H1 (cell line): ENCODE data around the gene CHST1. TPM values are rescaled to one million over a fixed set of nuclear protein-coding genes. Genes with fewer than 3 reads are reported as not detected.
A peak's percentile ranks its signal among the peaks of the same experiment; 100 is the strongest.

Experiments used
- CTCF ChIA-PET: fragments of 300-600 bp; sonication (Branson Sonifier 250); formaldehyde crosslinking; loops from one replicate; lab custom pipeline; 2021; ENCODE audit not compliant: partially characterized antibody; lab: Charles Lee
- POLR2A ChIA-PET: fragments of 300-600 bp; sonication (Branson Sonifier 250); formaldehyde crosslinking; loops from one replicate; lab custom pipeline; 2021; ENCODE audit warnings: inconsistent platforms; ENCODE audit not compliant: partially characterized antibody; lab: Charles Lee
- DNase-seq, 2 experiments: peaks; one replicate each; pipeline versions ENCODE4 v3.0.0 to v3.0.0-alpha.2; 2010 to 2022; ENCODE audit warnings: low spot score in 2 of 2, low read depth in 1 of 2, mixed read lengths in 1 of 2
- FAIRE-seq: peaks from 2 replicates; lab custom pipeline; 2011; peaks lifted over from hg19 to GRCh38; lab: Jason Lieb, UNC
- H2AFZ ChIP-seq: 2 replicates; pipeline ENCODE4 v1.8.1; 2012; ENCODE audit warnings: low read length, inconsistent platforms
- H2AK5ac ChIP-seq: 2 replicates; pipeline ENCODE4 v1.6.1; 2013; ENCODE audit warnings: low read depth, low read length
- H2BK120ac ChIP-seq: replicated peaks from 2 replicates; pipeline ENCODE3; 2013; ENCODE audit warnings: low read depth, low read length, inconsistent platforms
- H2BK12ac ChIP-seq: 2 replicates; pipeline ENCODE4 v1.6.1; 2013; ENCODE audit warnings: low read depth, low read length
- H2BK15ac ChIP-seq: 2 replicates; pipeline ENCODE4 v1.6.1; 2013; ENCODE audit warnings: low read length
- H2BK20ac ChIP-seq: 2 replicates; pipeline ENCODE4 v1.6.1; 2013; ENCODE audit warnings: low read length
- H2BK5ac ChIP-seq: 2 replicates; pipeline ENCODE4 v1.6.1; 2013; ENCODE audit warnings: low read depth, low read length
- H3K14ac ChIP-seq: 2 replicates; pipeline ENCODE4 v1.6.1; 2013; ENCODE audit warnings: inconsistent platforms; ENCODE audit not compliant: insufficient read length
- H3K18ac ChIP-seq: 2 replicates; pipeline ENCODE4 v1.6.1; 2013; ENCODE audit warnings: low read length; ENCODE audit errors: extremely low read depth
- H3K23ac ChIP-seq: 2 replicates; pipeline ENCODE4 v1.6.1; 2013; ENCODE audit warnings: inconsistent platforms; ENCODE audit not compliant: insufficient read length
- H3K23me2 ChIP-seq: 2 replicates; pipeline ENCODE4 v1.6.1; 2013; ENCODE audit warnings: low read depth, low read length
- H3K27ac ChIP-seq: 2 replicates; pipeline ENCODE4 v1.6.1; 2011; ENCODE audit warnings: low read depth, low read length, inconsistent platforms
- H3K27me3 ChIP-seq, 4 experiments: replicated peaks in 1 of 4; 1 replicate in 1 of 4; 2 replicates in 3 of 4; pipeline versions ENCODE4 v1.6.1 to v1.8.1; 2011 to 2013; ENCODE audit warnings: low read length in 3 of 4, mild to moderate bottlenecking in 3 of 4, inconsistent platforms in 2 of 4, mixed read lengths in 2 of 4, moderate library complexity in 1 of 4; ENCODE audit not compliant: control insufficient read depth in 3 of 4, insufficient read depth in 3 of 4; ENCODE audit errors: extremely low read depth in 1 of 4
- H3K36me3 ChIP-seq, 4 experiments: 2 replicates each; pipeline versions ENCODE4 v1.6.1 to v1.8.1; 2011 to 2013; ENCODE audit warnings: mild to moderate bottlenecking in 4 of 4, low read length in 3 of 4, moderate library complexity in 2 of 4, control low read depth in 1 of 4, inconsistent platforms in 1 of 4; ENCODE audit not compliant: insufficient read depth in 4 of 4, control insufficient read depth in 2 of 4
- H3K4ac ChIP-seq: replicated peaks from 2 replicates; pipeline ENCODE3; 2013; ENCODE audit warnings: low read length, low read depth, mixed read lengths, inconsistent platforms; ENCODE audit not compliant: insufficient read length
- H3K4me1 ChIP-seq, 4 experiments: replicated peaks in 1 of 4; 1 replicate in 1 of 4; 2 replicates in 3 of 4; pipeline versions ENCODE4 v1.6.1 to v1.8.1; 2011 to 2013; ENCODE audit warnings: low read length in 3 of 4, inconsistent platforms in 2 of 4, mixed read lengths in 1 of 4; ENCODE audit not compliant: insufficient read depth in 4 of 4, control insufficient read depth in 3 of 4
- H3K4me2 ChIP-seq, 2 experiments: 2 replicates each; pipeline versions ENCODE4 v1.6.1 to v1.8.1; 2011 to 2013; ENCODE audit warnings: low read depth in 2 of 2, low read length in 2 of 2, control low read depth in 1 of 2, inconsistent platforms in 1 of 2, mild to moderate bottlenecking in 1 of 2; ENCODE audit not compliant: insufficient read depth in 1 of 2
- H3K4me3 ChIP-seq, 4 experiments: fragments of 200-600, 300-600 bp in 1 of 4; sonication (generic), shearing (Covaris generic), sonication (Bioruptor Twin) in 1 of 4; 2 replicates each; pipeline versions ENCODE4 v1.5.1 to v1.8.1; 2011 to 2016; ENCODE audit warnings: low read length in 4 of 4, low read depth in 3 of 4, control low read depth in 2 of 4, inconsistent platforms in 2 of 4, mild to moderate bottlenecking in 2 of 4, mixed read lengths in 1 of 4, moderate library complexity in 1 of 4; ENCODE audit not compliant: insufficient read depth in 2 of 4; ENCODE audit errors: extremely low read depth in 1 of 4
- H3K56ac ChIP-seq: replicated peaks from 2 replicates; pipeline ENCODE3; 2013; ENCODE audit warnings: low read depth, mild to moderate bottlenecking, mixed read lengths, low read length, inconsistent platforms; ENCODE audit not compliant: insufficient read length
- H3K79me1 ChIP-seq: 2 replicates; pipeline ENCODE4 v1.6.1; 2013; ENCODE audit warnings: low read depth, low read length, control low read depth
- H3K79me2 ChIP-seq, 2 experiments: 2 replicates each; pipeline versions ENCODE4 v1.6.1 to v1.8.1; 2012 to 2013; ENCODE audit warnings: low read length in 2 of 2, mild to moderate bottlenecking in 2 of 2, inconsistent platforms in 1 of 2; ENCODE audit not compliant: insufficient read depth in 2 of 2, control insufficient read depth in 1 of 2
- H3K9ac ChIP-seq, 4 experiments: replicated peaks in 1 of 4; 1 replicate in 1 of 4; 2 replicates in 3 of 4; pipeline versions ENCODE4 v1.6.1 to v1.8.1; 2011 to 2013; ENCODE audit warnings: low read depth in 3 of 4, low read length in 3 of 4, control low read depth in 2 of 4, mild to moderate bottlenecking in 2 of 4, moderate library complexity in 2 of 4, inconsistent platforms in 1 of 4; ENCODE audit errors: extremely low read depth in 1 of 4
- H3K9me3 ChIP-seq, 2 experiments: 2 replicates each; pipeline versions ENCODE4 v1.6.1 to v1.8.1; 2012 to 2013; ENCODE audit warnings: mild to moderate bottlenecking in 2 of 2, moderate library complexity in 2 of 2, control low read depth in 1 of 2, inconsistent platforms in 1 of 2, low read depth in 1 of 2, low read length in 1 of 2, mixed read lengths in 1 of 2; ENCODE audit not compliant: insufficient read depth in 2 of 2
- H4K20me1 ChIP-seq, 2 experiments: replicated peaks in 1 of 2; 2 replicates each; pipeline versions ENCODE3 to v1.8.1; 2011 to 2013; ENCODE audit warnings: inconsistent platforms in 2 of 2, low read length in 2 of 2, mild to moderate bottlenecking in 1 of 2; ENCODE audit not compliant: insufficient read depth in 2 of 2, control insufficient read depth in 1 of 2
- H4K5ac ChIP-seq: 2 replicates; pipeline ENCODE4 v1.6.1; 2013; ENCODE audit warnings: low read length, low read depth, mixed read lengths, inconsistent platforms; ENCODE audit not compliant: insufficient read length
- H4K8ac ChIP-seq: 2 replicates; pipeline ENCODE4 v1.8.0; 2013; ENCODE audit warnings: mild to moderate bottlenecking, moderate library complexity, low read length, inconsistent platforms; ENCODE audit not compliant: insufficient read depth; ENCODE audit errors: extremely low read depth
- H4K91ac ChIP-seq: replicated peaks from 2 replicates; pipeline ENCODE3; 2013; ENCODE audit warnings: low read length, mixed read lengths, inconsistent platforms; ENCODE audit not compliant: insufficient read length
- FOSL1 ChIP-seq: IDR thresholded peaks from 2 replicates; pipeline ENCODE4 v1.6.1; 2011; ENCODE audit warnings: mild to moderate bottlenecking, low read depth, low read length, moderate library complexity; ENCODE audit not compliant: insufficient read depth
- WGBS, 2 experiments: shearing (Covaris generic) in 1 of 2; methylation state at CpG; one replicate each; pipeline versions ENCODE4 v1.1.6 to v1.1.7; 2013 to 2015; ENCODE audit warnings: low lambda C conversion rate in 2 of 2, mixed read lengths in 2 of 2, inconsistent platforms in 1 of 2, low coverage in 1 of 2, missing lambda C conversion rate in 1 of 2; ENCODE audit not compliant: insufficient replicate concordance in 2 of 2, insufficient coverage in 1 of 2, insufficient read length in 1 of 2; ENCODE audit errors: extremely low coverage in 1 of 2, missing lambda C conversion rate in 1 of 2; 5-methylcytosine and 5-hydroxymethylcytosine counted together
- polyA plus RNA-seq, 7 experiments: library from polyadenylated mRNA; depleted of rRNA in 3 of 7; stranded (reverse) in 5 of 7; unstranded in 2 of 7; fragments of >200 nt in 5 of 7; fragments of 200-250 nt in 2 of 7; gene quantifications; 1 replicate in 5 of 7; 2 replicates in 1 of 7; 4 replicates in 1 of 7; pipeline versions ENCODE4 v1.2.1 to v1.2.3, GENCODE V29; 2011 to 2013; ENCODE audit warnings: missing spikeins in 2 of 7, mixed read lengths in 2 of 7
- total RNA-seq: library from RNA; stranded (reverse); fragmentation: NEBNext Ultra II Directional; extraction: Animal tissue kit (Norgen Biotek cat#: 25700); gene quantifications from 2 replicates; pipeline ENCODE4 v1.2.1, GENCODE V29; 2021

The CHST1 gene
- total and polyA plus RNA-seq, 2 of the 8 experiments (the other 6 are each of a cell fraction or from before 2014, with no cell fraction given), result 1.6 to 3.8 TPM

DNA sequence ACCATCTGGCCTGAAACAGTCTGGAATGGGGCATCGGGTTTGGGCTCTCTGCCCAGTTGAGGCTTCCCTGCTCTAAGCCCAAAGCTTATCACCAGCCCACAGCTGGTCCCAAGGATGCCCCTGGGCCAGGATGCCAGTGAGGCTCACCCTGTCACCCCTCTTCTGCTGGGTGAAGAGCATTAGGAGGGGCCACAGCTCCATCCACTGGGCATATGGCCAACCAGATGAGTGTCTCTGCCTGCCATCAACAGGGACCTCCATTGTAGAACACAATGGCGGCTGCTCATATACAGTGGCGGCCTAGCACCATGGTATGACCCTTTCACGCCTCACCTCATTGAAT, 5.6 kb downstream of the CHST1 start:
- Histone ChIP-seq H3K9ac (no peak overlapping the region), H3K4ac (no peak overlapping the region), H3K4me3 (no peak overlapping the region), H3K23me2 (peaks cover 6% of the 10 kb centered on the region; the same call in 1 of the 2 replicates), H3K79me2 (no peaks in the 10 kb centered on the region), H3K36me3 (no peaks in the 10 kb centered on the region), H4K5ac (no peak overlapping the region), H2BK5ac (no peak overlapping the region), H3K27me3 (peaks cover 8 to 22% (median 22%) of the 10 kb centered on the region in 4 experiments), H2BK12ac (peak overlapping the region; percentile 44; the same call in 1 of the 2 replicates), H3K27ac (no peak overlapping the region), H2BK20ac (0 out of 2 replicates have a peak overlapping the region, but pooled peaks have one; percentile 40), H2AFZ (no peak overlapping the region), H3K4me1 (peaks cover 3 to 35% (median 22%) of the 10 kb centered on the region in 4 experiments), H2BK15ac (no peak overlapping the region), H3K18ac (no peak overlapping the region), H2BK120ac (no peak overlapping the region)
- FAIRE-seq, result no peak
- POLR2A ChIA-PET, result no interaction called here
- CTCF ChIA-PET, result interaction anchor here (0.8 to 9.1 kb wide), 6 partner anchors 9 to 320 kb away, joined by 3 to 89 read pairs (median 11); no protein-coding TSS in a partner anchor
- no peak for DNase-seq
- no peak for TF ChIP-seq FOSL1
- TF ChIP-seq, all 59 proteins: peak for 0
- Histone ChIP-seq H3K9me3 (no peaks in the 10 kb centered on the region), H3K23ac (no peak overlapping the region), H3K14ac (no peak overlapping the region), H4K91ac (no peak overlapping the region), H2AK5ac (no peak overlapping the region), H3K56ac (no peak overlapping the region), H3K4me2 (no peak overlapping the region), H4K8ac (no peak overlapping the region), H3K79me1 (no peaks in the 10 kb centered on the region), H4K20me1 (no peaks in the 10 kb centered on the region)
- 96% methylated on average over 4 of the region's 4 CpGs; no CpG with 5 or more reads in 1 of the 2 experiments for WGBS, 2 experiments
